Measurements from ENCODE around the gene CDCA7. TPM values are rescaled to one million over a fixed set of nuclear protein-coding genes. Genes with fewer than 3 reads are reported as not detected.

Gene CDCA7
- total and polyA plus RNA-seq, 2 of the 13 experiments (the other 11 are each of a cell fraction or from before 2014, with no cell fraction given), result 46.2 to 57.8 TPM

- TF ChIP-seq ZFY (CRISPR knock-in tag; IDR thresholded peaks at IDR 0.05) (no peak), HMGA1 (CRISPR knock-in tag; conservative IDR thresholded peaks at IDR 0.05) (no peak), ZNF232 (CRISPR knock-in tag; IDR thresholded peaks at IDR 0.05; ENCODE audit: borderline replicate concordance) (no peak), ZNF790 (CRISPR knock-in tag; IDR thresholded peaks at IDR 0.05; ENCODE audit: borderline replicate concordance) (no peak)
- TF ChIP-seq, protein P1, sequence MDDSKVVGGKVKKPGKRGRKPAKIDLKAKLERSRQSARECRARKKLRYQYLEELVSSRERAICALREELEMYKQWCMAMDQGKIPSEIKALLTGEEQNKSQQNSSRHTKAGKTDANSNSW (CRISPR knock-in tag; IDR thresholded peaks at IDR 0.05; ENCODE audit: borderline replicate concordance), result no peak
Measured at GRCh38 chr2:173357346-173357745, 2.7 kb downstream of the CDCA7 start (continued).

- no peak overlapping the region for H3K27ac ChIP-seq (ENCODE audit: extremely low read length, insufficient read depth, low read length)
- H3K4me2 ChIP-seq (ENCODE audit: low read depth, low read length), result no peak overlapping the region
- no peaks in the 10 kb centered on the region for H3K27me3 ChIP-seq (ENCODE audit: control insufficient read depth in 1 of 2, insufficient read depth in 2 of 2, low read length in 2 of 2)
- 95% methylated on average over 5 of the region's 5 CpGs for WGBS (ENCODE audit: low lambda C conversion rate)
- in situ Hi-C loops (cut with HindIII; ENCODE audit: extremely low pct_ligation_motif_present, low pct_unique_long_range_greater_than_20kb) (no loop called here), intact Hi-C loops (cut with micrococcal nuclease; ENCODE audit: unreplicated experiment) (loop anchor here (10.0 kb wide), 2 partner anchors 134 to 284 kb away; partner anchors contain the start of gene MAP3K20)
- peaks cover 12% of the 10 kb centered on the region; the same call in 1 of the 2 replicates for H4K20me1 ChIP-seq (ENCODE audit: insufficient read depth, low read length)
- DNase-seq (ENCODE audit: low spot score) (no peak), FAIRE-seq (no peak), ATAC-seq (no peak)
- H2AFZ ChIP-seq (ENCODE audit: low read length), result no peak overlapping the region
- no peak overlapping the region for H3K9ac ChIP-seq (ENCODE audit: insufficient read depth, low read depth, low read length)
- no peaks in the 10 kb centered on the region for H3K9me3 ChIP-seq (ENCODE audit: low read length)
- ChIA-PET POLR2A (no interaction called here), CTCF (ENCODE audit: low intra/inter-chr PET ratio, low total read pairs) (no interaction called here)
- H3K36me3 ChIP-seq (replicated peaks in 1 of 2; ENCODE audit: control insufficient read depth in 1 of 2, insufficient read depth in 2 of 2, low read length in 2 of 2), result peaks cover 12 to 44% of the 10 kb centered on the region in 2 experiments
- peaks cover 48% of the 10 kb centered on the region for H3K79me2 ChIP-seq (ENCODE audit: insufficient read depth, low read length)
- H3K4me1 ChIP-seq (ENCODE audit: insufficient read depth, low read length), result peaks cover 30% of the 10 kb centered on the region
- no TSS peak for BruUV-seq (replicated peaks)
- H3K4me3 ChIP-seq (replicated peaks in 1 of 3; ENCODE audit: insufficient read depth in 1 of 3, low read depth in 2 of 3, low read length in 3 of 3), result no peak overlapping the region
- TF ChIP-seq CHCHD3 (CRISPR knock-in tag; IDR thresholded peaks at IDR 0.05), result no peak
- TF ChIP-seq THRA (CRISPR knock-in tag; IDR thresholded peaks at IDR 0.05; ENCODE audit: borderline replicate concordance), result no peak
- no peak for TF ChIP-seq RXRB (CRISPR knock-in tag; IDR thresholded peaks at IDR 0.05; ENCODE audit: borderline replicate concordance)
- no peak for TF ChIP-seq ZNF225 (CRISPR knock-in tag; IDR thresholded peaks at IDR 0.05)
- no peak for TF ChIP-seq PRMT3 (CRISPR knock-in tag; IDR thresholded peaks at IDR 0.05; ENCODE audit: borderline replicate concordance, low read depth)
- no peak for TF ChIP-seq ZBTB21 (CRISPR knock-in tag; IDR thresholded peaks at IDR 0.05)
- TF ChIP-seq THAP11 (CRISPR knock-in tag; IDR thresholded peaks at IDR 0.05), result no peak
- TF ChIP-seq KIAA2018 (CRISPR knock-in tag; IDR thresholded peaks at IDR 0.05; ENCODE audit: borderline replicate concordance), result no peak
Measured at GRCh38 chr2:173358616-173359015, 3.9 kb downstream of the CDCA7 start.

Data from HepG2 (cell line).